GM12801 (cell line): ENCODE results near the gene NDUFA13.

ENCODE experiments used
- TF ChIP-seq, protein P1 (sequence below): IDR thresholded peaks from one replicate; pipeline ENCODE4 v1.5.1; 2011; ENCODE audit warnings: control low read depth; ENCODE audit not compliant: insufficient read length; ENCODE audit errors: extremely low read depth

NDUFA13 gene

DNA sequence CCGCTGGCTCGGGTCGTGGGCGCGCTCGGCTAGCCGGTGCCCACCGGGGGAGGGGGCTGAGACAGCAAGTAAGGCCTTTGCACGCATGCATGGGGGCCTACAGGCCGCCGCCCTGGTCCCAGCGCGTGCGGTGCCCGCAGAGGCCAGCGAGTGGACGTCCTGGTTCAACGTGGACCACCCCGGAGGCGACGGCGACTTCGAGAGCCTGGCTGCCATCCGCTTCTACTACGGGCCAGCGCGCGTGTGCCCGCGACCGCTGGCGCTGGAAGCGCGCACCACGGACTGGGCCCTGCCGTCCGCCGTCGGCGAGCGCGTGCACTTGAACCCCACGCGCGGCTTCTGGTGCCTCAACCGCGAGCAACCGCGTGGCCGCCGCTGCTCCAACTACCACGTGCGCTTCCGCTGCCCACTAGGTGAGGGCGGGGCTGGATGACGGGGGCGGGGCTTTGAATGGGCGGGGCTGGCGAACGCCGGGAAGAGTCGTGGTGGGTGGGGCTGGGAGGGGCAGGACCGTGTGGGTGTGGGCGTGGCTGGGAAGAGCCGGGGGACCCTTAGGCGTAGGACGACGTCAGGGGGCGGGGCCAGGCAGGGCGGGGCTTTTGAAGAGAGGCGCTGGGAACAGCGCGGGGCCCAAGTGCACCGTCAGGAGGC is 24.2 kb downstream of the NDUFA13 start:
- TF ChIP-seq, protein P1, sequence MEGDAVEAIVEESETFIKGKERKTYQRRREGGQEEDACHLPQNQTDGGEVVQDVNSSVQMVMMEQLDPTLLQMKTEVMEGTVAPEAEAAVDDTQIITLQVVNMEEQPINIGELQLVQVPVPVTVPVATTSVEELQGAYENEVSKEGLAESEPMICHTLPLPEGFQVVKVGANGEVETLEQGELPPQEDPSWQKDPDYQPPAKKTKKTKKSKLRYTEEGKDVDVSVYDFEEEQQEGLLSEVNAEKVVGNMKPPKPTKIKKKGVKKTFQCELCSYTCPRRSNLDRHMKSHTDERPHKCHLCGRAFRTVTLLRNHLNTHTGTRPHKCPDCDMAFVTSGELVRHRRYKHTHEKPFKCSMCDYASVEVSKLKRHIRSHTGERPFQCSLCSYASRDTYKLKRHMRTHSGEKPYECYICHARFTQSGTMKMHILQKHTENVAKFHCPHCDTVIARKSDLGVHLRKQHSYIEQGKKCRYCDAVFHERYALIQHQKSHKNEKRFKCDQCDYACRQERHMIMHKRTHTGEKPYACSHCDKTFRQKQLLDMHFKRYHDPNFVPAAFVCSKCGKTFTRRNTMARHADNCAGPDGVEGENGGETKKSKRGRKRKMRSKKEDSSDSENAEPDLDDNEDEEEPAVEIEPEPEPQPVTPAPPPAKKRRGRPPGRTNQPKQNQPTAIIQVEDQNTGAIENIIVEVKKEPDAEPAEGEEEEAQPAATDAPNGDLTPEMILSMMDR, result no peak

- TF ChIP-seq, protein P1, result no peak
These were observed 24.9 kb downstream of the NDUFA13 start for GRCh38 chr19:19540715-19541515.

GRCh38 chr19:19541616-19542015 is 25.6 kb downstream of the NDUFA13 start:
- TF ChIP-seq, protein P1, result no peak

DNA sequence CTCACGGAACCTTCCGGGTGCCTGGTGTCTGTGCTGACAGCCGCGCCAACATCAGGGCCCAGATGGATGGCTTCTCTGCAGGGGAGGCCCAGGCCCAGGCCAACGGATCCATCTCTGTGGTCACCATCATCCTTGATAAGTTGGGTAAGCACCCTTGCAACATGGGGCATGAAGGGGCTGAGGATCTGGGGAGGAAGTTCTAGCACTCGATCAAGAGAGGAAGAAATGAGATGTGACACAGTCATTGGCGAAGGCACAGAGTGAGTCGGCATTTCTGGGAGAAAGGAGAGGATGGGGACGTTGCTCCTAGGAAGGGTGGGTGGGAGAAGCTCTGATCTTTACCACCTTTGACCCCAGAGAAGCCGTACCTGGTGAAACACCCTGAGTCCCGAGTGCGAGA is 26.5 kb downstream of the NDUFA13 start:
- TF ChIP-seq, protein P1, result no peak

DNA sequence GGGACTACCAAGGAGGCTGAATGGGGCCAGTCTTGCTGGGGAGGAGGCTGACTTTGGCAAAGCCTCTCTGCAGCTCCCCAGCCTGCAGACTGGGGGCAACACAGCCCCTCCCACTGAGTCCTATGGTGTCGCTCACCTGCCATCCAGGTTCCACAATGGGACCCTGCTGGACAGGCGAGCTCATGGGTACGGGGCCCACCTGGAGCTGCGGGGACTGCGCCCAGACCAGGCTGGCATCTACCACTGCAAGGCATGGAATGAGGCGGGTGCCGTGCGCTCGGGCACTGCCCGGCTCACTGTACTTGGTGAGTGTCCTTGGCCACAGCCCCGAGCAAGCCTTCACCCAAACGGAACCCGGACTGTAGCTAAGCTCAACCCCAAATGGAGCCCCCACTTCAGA is 27.1 kb downstream of the NDUFA13 start:
- TF ChIP-seq, protein P1, result no peak

DNA sequence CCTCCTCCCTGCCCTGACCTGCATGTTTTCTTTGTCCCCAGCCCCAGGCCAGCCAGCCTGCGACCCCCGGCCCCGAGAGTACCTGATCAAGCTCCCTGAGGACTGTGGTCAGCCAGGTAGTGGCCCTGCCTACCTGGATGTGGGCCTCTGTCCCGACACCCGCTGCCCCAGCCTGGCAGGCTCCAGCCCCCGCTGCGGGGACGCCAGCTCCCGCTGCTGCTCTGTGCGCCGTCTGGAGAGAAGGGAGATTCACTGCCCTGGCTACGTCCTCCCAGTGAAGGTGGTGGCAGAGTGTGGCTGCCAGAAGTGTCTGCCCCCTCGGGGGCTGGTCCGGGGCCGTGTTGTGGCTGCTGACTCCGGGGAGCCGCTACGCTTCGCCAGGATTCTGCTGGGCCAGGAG is 27.6 kb downstream of the NDUFA13 start:
- TF ChIP-seq, protein P1, result no peak

DNA sequence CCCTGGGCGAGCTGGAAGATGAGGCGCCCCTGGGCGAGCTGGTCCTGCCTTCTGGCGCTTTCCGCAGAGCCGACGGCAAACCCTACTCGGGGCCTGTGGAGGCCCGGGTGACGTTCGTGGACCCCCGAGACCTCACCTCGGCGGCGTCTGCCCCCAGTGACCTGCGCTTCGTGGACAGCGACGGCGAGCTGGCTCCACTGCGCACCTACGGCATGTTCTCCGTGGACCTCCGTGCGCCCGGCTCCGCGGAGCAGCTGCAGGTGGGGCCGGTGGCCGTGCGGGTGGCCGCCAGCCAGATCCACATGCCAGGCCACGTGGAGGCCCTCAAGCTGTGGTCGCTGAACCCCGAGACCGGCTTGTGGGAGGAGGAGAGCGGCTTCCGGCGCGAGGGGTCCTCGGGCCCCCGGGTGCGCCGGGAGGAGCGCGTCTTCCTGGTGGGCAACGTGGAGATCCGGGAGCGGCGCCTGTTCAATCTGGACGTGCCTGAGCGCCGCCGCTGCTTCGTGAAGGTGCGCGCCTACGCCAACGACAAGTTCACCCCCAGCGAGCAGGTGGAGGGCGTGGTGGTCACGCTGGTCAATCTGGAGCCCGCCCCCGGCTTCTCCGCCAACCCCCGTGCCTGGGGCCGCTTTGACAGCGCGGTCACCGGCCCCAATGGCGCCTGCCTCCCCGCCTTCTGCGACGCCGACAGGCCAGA is 28.4 kb downstream of the NDUFA13 start:
- TF ChIP-seq, protein P1, result no peak
